Subcutaneous abdominal adipose tissue (tissue), 5 donors: ENCODE results near the gene MRFAP1L1.

ENCODE experiments used
- H3K27ac ChIP-seq: one replicate; pipeline ENCODE4 v1.7.0; 2013; ENCODE audit warnings: low read depth, mild to moderate bottlenecking, inconsistent platforms, low read length, moderate library complexity
- H3K27me3 ChIP-seq, 5 donors: one replicate each; pipeline ENCODE4 v1.7.0; 2013; ENCODE audit warnings: low read length in 5 of 5, inconsistent platforms in 1 of 5; ENCODE audit not compliant: control insufficient read depth in 5 of 5, insufficient read depth in 4 of 5
- H3K36me3 ChIP-seq, 5 donors: one replicate each; pipeline ENCODE4 v1.7.0; 2013; ENCODE audit warnings: low read length in 5 of 5; ENCODE audit not compliant: control insufficient read depth in 5 of 5, insufficient read depth in 5 of 5
- H3K4me1 ChIP-seq, 5 donors: one replicate each; pipeline ENCODE4 v1.7.0; 2013; ENCODE audit warnings: low read length in 5 of 5, mild to moderate bottlenecking in 3 of 5, moderate library complexity in 1 of 5; ENCODE audit not compliant: control insufficient read depth in 5 of 5, insufficient read depth in 5 of 5
- H3K4me3 ChIP-seq, 5 donors: one replicate each; pipeline ENCODE4 v1.7.0; 2013; ENCODE audit warnings: low read length in 5 of 5, low read depth in 1 of 5
- H3K9ac ChIP-seq, 5 donors: one replicate each; pipeline ENCODE4 v1.7.0; 2013; ENCODE audit warnings: low read length in 5 of 5, mild to moderate bottlenecking in 4 of 5, moderate library complexity in 3 of 5
- H3K9me3 ChIP-seq, 5 donors: one replicate each; pipeline ENCODE4 v1.7.0; 2013; ENCODE audit warnings: low read length in 5 of 5; ENCODE audit not compliant: control insufficient read depth in 5 of 5
- donor health status: healthy.
- donor health status: healthy.
- donor health status: healthy.
- donor health status: healthy.
- donor health status: healthy.

The MRFAP1L1 gene

DNA sequence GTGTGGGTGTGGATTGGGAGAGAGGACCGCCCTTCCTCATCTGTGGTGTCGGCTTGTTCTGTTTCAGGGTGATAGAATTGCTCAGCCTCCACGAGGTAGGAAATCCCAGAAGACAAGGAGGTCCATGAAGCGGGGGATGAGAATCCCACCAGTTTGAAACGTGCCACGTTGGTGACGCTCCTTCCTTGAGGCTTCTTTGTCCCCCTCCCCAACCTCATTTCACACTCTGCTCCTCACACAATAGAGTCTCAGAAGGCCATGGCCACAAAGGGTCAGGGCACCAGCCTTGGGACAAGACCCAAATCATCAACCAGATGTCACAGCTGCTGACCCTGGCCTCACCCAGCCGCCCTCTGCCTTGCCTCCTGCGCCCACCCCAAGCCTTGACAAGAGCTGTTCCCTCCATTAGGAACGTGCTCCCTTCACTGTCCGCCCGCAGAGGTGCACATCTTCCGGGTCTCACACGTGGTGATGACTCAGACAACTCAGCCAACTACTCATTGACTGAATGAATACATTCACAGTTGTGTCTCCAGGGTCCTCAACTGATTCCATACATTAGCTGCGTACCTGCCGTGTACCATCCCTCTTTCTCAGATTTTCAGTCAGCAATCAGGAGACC, 24.6 kb upstream of the MRFAP1L1 start:
- Histone ChIP-seq H3K27me3 (no peaks in the 10 kb centered on the region), H3K4me1 (peaks cover 2 to 21% (median 18%) of the 10 kb centered on the region in 5 donors), H3K27ac (no peak overlapping the region), H3K9me3 (no peaks in the 10 kb centered on the region), H3K9ac (no peak overlapping the region), H3K36me3 (no peaks in the 10 kb centered on the region), H3K4me3 (no peak overlapping the region)

DNA sequence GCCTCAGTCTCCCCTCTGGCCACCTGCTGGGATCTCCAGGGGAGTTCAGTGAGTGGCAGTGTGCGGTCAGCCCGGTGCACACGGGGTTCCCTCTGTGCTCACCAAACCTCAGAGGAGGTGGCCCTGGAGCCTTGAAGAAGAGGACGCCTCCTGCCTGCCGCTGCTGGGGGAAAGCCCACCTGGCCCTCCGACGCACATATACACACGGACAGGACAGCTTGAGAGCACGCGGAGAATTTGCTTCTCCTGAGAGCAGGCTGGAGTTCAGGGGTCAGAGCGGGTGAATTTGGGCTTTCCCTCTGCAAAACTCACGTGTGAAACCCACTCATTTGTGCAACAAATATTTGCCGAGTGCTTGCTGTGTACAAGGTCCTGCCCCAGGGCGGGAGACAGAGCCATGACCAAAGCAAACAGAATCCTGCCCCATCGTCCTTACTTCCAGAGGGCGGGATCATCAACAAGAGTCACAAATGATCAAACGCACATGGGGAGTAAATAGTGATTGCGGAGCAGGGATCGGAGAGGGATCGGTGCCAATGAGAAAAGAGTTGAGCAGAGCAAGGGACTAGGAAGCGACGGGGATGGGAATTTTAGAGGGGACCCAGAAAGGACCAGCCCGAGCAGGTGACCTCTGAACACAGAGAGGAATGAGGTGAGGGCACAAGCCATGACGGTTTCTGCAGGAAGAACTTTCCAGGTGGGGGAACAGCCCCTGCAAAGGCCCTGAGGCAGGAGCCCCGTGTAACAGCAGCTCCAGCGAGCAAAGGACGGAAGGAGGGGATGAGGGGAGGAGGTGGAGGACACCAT, 23.9 kb upstream of the MRFAP1L1 start:
- no peaks in the 10 kb centered on the region for H3K9me3 ChIP-seq
- peaks cover 2 to 21% (median 18%) of the 10 kb centered on the region in 5 donors for H3K4me1 ChIP-seq
- H3K4me3 ChIP-seq = no peak overlapping the region
- no peaks in the 10 kb centered on the region for H3K36me3 ChIP-seq
- peaks cover 0 to 3% (median 0%) of the 10 kb centered on the region in 5 donors for H3K27me3 ChIP-seq
- H3K27ac ChIP-seq = no peak overlapping the region
- H3K9ac ChIP-seq = no peak overlapping the region

DNA sequence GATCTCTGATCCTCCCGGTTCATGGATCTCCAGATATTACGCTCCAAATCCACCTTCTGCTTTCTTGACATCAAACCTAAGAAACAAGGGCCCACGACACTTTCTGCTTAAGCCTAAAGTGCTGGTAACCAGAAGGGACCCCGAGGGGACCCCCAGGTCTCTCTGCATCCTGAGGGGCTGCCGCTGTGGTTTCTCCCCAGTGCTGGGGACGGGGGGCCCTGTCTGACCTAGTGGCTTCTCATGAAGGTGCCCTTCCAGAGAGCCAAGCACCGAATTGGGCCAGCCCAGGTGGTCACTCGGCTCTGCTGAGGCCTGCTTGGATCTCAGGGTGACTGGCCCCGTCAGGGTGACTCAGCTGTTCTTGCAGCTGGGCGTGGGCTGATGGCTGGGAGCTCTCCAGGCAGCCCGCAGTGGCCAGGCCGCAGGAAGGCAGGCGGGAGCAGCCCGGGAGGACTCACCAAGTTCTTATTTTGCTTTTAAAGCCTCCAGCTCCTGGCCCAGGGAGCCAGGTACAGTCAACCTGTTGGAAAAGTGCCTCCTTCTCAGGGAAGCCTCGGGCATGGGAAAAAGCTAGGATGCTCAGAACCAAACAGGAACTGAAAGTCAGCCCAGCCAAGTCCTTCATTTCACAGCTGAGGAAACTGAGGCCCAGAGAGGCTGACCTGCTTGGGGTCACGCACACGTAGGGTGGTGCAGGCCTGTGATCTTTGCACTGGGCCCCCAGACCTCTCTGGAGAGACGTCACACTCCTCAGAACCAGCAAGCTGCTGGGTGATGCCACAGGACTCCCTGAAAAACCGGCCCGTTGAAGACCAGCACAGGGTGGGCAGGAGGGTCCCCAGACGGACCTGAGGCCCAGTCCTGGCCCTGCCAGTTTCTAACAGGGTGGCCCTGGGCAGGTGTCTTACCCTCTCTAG, 23.0 kb upstream of the MRFAP1L1 start:
- H3K27ac ChIP-seq = no peak overlapping the region
- peak overlapping the region in 2 of 5 donors; percentile 38 to 66 for H3K9ac ChIP-seq
- H3K4me1 ChIP-seq = peaks cover 2 to 21% (median 18%) of the 10 kb centered on the region in 5 donors
- no peaks in the 10 kb centered on the region for H3K9me3 ChIP-seq
- H3K36me3 ChIP-seq = no peaks in the 10 kb centered on the region
- H3K27me3 ChIP-seq = peaks cover 0 to 3% (median 0%) of the 10 kb centered on the region in 5 donors
- peak overlapping the region in 1 of 5 donors; percentile 4 for H3K4me3 ChIP-seq

- no peaks in the 10 kb centered on the region for H3K36me3 ChIP-seq
- H3K27me3 ChIP-seq = peaks cover 0 to 3% (median 0%) of the 10 kb centered on the region in 5 donors
- peaks cover 2 to 27% (median 21%) of the 10 kb centered on the region in 5 donors for H3K4me1 ChIP-seq
- H3K9me3 ChIP-seq = no peaks in the 10 kb centered on the region
- H3K27ac ChIP-seq = no peak overlapping the region
- H3K4me3 ChIP-seq = no peak overlapping the region
- no peak overlapping the region for H3K9ac ChIP-seq
Observed at GRCh38 chr4:6731780-6732179, 22.1 kb upstream of the MRFAP1L1 start.

DNA sequence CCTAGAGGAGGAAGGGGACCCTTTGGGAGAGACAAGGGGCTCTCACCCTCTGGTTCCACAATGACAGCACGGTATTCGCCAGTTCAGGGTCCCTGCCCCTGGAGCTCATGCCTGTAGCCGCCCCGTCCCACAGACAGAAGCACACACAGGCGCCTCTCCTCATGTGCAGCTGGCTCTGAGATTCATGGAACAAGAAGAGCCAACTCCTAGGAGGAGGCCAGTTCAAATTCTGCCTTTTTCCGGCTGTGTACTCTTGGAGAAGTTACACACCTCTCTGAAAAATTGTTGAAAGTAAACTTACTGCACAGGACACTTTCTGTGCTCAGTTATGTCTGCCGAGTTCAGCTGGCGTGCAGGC, 21.6 kb upstream of the MRFAP1L1 start:
- Histone ChIP-seq H3K9me3 (no peaks in the 10 kb centered on the region), H3K9ac (no peak overlapping the region), H3K36me3 (no peaks in the 10 kb centered on the region), H3K4me1 (peaks cover 2 to 30% (median 21%) of the 10 kb centered on the region in 5 donors), H3K27ac (peak overlapping the region; percentile 70), H3K4me3 (no peak overlapping the region), H3K27me3 (peaks cover 0 to 3% (median 0%) of the 10 kb centered on the region in 5 donors)

DNA sequence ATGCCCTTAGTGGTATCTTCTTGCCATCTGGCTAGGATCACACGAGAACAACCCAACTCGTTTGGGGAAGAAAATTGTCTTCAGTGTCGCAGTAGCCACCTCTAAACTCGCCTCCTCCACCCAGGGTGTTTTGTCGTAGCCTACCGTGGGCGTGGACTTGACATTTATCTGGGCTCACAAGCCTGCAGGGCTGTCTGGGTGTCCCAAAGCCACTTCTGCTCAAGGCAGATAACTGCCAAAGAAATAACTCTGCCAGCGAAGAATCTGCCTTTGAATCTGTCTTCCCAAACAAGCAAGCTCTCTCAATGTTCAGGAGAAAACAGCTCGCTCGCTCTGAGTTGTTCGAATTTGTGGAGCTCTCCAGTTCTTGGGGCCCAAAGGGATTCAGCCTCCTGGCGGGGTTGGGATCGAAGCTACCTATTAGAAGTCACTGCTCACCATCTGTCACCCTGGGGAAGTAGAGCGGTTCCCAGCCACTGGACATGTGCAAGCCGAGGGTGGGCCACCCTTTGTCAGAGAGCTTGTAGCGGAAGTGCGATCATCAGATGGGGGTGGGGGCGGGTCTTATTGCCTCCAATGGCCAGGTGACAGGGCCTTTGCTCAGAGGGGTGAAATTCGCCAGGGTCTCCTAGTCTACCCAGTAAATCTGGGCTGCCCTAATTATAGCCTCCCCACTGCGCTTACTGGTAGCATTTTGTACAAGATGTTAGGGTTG, 21.1 kb upstream of the MRFAP1L1 start:
- H3K27me3 ChIP-seq = peaks cover 0 to 3% (median 0%) of the 10 kb centered on the region in 5 donors
- H3K9ac ChIP-seq = peak overlapping the region in 3 of 5 donors; percentile 48 to 54 (median 50)
- no peaks in the 10 kb centered on the region for H3K36me3 ChIP-seq
- peak overlapping the region; percentile 70 for H3K27ac ChIP-seq
- H3K4me1 ChIP-seq = peaks cover 2 to 30% (median 21%) of the 10 kb centered on the region in 5 donors
- no peaks in the 10 kb centered on the region for H3K9me3 ChIP-seq
- H3K4me3 ChIP-seq = peak overlapping the region in 3 of 5 donors; percentile 8 to 40 (median 12)

DNA sequence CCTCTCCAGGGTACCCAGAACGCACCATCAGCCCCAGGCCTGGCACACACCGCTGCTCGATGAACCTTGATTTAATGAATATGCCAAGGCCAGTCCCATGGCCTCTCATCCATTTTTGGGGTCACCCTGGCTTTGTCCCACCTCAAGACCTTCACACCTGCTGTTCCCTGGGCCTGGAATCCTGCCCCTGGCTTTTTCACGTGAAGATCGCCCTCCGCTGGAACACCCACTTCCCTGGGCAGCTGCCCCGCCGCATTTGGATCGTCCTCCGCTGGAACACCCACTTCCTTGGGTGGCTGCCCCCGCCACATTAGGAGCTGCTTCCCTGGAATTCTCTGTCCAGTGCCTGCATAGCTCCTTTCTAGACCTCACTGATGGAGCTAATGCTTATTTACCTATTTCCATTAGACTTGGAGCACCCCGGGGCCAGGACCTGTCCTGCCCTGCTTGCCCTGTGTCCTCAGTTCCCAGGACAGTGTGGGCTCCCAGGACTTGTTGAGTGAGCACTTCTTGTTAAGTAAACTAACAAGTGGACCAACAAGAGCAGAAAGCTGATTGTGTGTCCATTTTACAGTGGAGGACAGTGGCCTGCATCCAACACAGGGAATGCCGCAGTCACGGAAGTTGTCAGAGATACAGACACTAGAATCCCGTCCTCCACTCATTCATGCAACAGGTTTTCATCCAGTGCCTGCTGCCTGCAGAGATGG, 18.8 kb upstream of the MRFAP1L1 start:
- no peak overlapping the region for H3K9ac ChIP-seq
- no peaks in the 10 kb centered on the region for H3K36me3 ChIP-seq
- H3K4me3 ChIP-seq = no peak overlapping the region
- H3K4me1 ChIP-seq = peaks cover 2 to 30% (median 21%) of the 10 kb centered on the region in 5 donors
- H3K9me3 ChIP-seq = no peaks in the 10 kb centered on the region
- H3K27ac ChIP-seq = no peak overlapping the region
- peaks cover 0 to 3% (median 0%) of the 10 kb centered on the region in 5 donors for H3K27me3 ChIP-seq

- Histone ChIP-seq H3K4me1 (peaks cover 1 to 27% (median 18%) of the 10 kb centered on the region in 5 donors), H3K27me3 (peaks cover 0 to 3% (median 0%) of the 10 kb centered on the region in 5 donors), H3K4me3 (no peak overlapping the region), H3K9me3 (no peaks in the 10 kb centered on the region), H3K27ac (no peak overlapping the region), H3K9ac (no peak overlapping the region), H3K36me3 (no peaks in the 10 kb centered on the region)
Observed at GRCh38 chr4:6727943-6728250, 18.2 kb upstream of the MRFAP1L1 start.
